GM19035 (cell line): Measurements from ENCODE around the gene R3HDM4.
"Not testable (repeated sequence)": the region's sequence is repeated elsewhere in the genome, so short reads cannot be mapped to it uniquely, and the experiment has no call there.

Experiments
- ATAC-seq: cut with Tn5 transposase; IDR thresholded peaks from one replicate; pipeline ENCODE4 v1.9.1; 2021; ENCODE audit not compliant: unreplicated experiment

Gene R3HDM4

GRCh38 chr19:877992-878660 is 34.9 kb downstream of the R3HDM4 start:
- not testable (repeated sequence) for ATAC-seq

- ATAC-seq: no peak
These were observed 36.2 kb downstream of the R3HDM4 start for GRCh38 chr19:876780-877314.

DNA sequence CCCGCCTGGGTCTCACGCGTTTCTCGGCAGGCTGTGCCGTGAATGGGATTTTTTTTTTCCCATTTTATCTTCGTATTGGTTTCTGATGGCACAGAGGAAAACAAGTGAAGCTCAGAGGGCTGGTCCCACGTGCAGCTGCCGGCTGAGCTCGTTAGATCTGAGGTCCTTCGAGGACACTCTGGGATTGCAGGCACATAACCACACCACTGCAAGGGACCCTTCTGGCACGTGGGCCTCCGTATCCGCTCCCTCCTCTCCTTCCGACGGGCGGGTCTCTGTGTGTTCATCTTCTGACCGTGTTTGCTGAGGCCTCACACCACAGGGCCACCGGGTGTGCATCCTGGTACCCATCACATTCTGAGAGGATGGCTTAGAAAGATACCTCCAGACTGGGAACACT is 36.9 kb downstream of the R3HDM4 start:
- no peak for ATAC-seq

DNA sequence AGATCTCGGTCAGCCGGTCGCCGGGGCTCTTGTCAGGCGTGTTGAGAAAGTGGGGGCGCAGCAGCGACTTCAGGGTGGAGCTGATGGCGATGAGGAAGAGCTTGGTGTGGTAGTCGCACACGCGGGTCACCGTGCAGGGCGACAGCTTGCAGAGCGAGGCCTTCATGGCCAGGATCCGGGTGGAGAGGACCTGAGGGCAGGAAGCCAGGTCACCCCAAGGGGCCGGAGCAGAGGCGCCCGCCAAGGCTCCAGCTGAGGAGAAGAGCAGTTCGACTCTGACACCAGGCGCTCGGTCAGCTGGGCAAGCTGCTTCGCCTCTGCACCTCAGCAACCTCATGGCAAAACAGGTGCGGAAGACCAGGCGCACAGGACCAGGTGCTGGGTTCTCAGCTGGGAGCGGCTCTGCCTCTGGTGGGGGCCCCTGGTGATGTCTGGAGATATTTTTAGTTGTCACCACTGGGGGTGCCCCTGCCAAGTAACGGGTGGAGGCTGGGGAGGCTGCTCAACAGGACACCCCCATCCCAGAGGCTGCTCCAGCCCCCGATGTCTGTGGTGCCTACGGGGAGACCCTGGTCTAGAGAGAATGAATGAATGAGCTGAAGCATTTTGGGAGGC is 37.6 kb downstream of the R3HDM4 start:
- ATAC-seq: no peak

- ATAC-seq: no peak
These were observed 39.4 kb downstream of the R3HDM4 start for GRCh38 chr19:873561-874041.

DNA sequence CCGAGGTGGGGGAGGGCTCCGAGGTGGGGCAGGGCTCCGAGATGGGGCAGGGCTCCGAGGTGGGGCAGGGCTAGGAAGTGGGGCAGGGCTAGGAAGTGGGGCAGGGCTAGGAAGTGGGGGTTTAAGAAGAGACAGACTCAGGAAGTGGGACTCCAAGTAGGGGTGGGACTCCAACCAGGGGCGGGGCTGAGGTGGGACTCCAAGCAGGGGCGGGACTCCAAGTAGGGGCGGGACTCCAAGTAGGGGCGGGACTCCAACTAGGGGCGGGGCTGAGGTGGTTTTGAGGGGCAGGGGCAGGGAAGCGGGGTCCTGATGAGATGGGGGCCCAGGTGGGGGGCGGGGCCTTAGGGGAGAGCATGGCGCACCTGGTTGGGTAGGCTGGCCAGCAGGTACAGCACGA is 39.9 kb downstream of the R3HDM4 start:
- ATAC-seq: no peak

- no peak for ATAC-seq
These were observed 40.6 kb downstream of the R3HDM4 start for GRCh38 chr19:872266-872951.

DNA sequence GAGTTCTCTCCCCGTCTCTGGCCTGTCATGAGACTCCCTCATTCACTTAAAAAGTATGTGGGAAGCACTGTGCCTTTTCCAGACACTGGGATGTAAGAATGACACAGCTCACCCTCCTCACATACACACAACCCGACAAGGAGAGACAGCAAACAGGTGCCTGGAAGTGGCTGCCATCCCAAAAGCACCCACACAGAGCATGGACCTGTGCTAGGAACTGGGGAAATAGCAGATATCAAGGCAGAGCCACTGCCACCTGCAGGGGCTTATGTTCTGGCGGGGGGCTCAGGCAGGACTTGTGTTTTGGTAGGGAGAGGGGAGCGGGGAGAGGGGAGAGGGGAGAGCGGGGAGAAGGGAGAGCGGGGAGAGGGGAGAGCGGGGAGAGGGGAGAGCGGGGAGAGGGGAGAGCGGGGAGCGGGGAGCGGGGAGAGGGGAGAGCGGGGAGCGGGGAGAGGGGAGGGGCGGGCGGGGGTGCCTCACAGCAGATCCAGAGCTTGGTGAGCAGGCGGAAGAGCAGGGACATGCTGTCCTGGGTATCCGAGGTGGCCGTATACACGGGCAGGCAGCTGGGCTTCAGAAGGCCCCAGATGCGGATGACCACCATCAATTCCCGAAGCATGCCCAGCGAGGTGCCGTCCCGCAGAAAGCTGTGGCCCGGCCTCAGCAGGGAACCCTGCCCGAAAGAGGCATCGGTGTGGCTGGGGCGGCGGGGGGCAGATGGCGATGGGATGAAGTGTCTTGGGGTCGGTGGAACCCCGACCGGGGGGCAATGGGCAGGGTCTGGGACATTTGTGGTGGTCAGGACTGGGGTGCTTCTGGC is 41.4 kb downstream of the R3HDM4 start:
- no peak for ATAC-seq

DNA sequence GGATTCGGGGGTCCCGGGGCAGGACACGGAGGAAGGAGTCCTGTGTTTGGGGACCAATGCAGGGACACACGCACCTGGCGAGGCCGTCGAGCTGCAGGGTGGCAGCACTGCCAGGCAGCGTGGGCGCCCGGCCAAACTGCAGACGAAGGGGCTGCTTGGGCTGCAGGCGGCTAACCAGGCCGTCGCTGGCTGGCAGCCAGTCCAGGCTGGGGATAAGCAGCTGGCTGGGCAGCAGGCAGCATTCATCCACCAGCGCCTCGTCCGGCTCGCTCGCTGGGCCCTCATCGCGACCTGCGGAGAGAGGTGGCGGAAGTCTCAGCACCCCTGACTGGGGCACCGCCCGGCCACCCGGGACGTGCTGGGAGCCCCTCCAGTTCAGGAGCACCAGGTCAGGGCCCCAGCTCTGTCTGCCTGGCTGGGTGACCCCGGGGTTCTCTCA is 42.0 kb downstream of the R3HDM4 start:
- ATAC-seq: no peak

- ATAC-seq: no peak
These were observed 42.7 kb downstream of the R3HDM4 start for GRCh38 chr19:870314-870713.

DNA sequence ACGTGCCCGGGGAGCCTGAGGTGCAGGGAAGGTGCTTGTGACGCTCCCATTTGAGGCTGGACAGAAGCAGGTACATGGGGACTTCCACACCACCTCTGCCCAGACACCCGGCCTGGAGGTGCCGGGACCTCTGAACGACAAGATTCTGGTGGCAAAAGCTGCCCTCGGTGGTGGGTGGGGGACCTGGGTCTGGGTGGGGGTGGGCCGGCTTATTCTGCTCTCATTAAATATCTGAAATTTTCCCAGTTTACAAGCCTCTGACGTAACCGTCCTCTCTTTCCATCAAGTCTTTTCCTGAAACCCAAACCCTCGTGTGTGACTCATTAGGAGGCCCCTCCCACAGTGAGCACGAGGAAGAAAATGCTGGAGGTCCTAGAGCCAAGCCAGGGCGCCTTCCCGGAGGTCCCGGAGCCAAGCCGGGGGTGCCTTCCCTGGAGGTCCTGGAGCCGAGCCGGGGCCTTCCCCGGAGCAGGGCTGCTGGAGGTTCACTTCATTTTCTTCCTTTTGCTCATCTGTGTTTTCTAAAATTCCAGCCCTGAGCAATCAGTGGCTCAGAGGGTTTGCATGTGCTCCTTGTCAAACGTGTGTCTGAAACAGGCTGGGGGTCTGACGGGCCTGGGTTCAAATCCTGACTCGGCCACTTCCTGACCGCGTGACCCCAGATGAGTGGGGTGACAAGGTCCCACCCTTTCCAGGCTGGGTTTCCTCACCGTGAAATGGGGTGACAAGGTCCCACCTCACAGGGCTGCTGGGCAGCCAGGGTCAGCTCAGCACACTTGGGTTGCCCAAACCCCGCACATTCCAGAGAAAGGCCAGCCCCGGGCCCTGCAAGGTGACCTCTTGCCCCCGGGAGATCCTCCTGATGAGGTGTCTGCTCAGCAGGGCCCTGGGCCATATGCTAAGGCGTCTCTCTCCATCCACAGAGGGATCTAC is 43.5 kb downstream of the R3HDM4 start:
- ATAC-seq: no peak

DNA sequence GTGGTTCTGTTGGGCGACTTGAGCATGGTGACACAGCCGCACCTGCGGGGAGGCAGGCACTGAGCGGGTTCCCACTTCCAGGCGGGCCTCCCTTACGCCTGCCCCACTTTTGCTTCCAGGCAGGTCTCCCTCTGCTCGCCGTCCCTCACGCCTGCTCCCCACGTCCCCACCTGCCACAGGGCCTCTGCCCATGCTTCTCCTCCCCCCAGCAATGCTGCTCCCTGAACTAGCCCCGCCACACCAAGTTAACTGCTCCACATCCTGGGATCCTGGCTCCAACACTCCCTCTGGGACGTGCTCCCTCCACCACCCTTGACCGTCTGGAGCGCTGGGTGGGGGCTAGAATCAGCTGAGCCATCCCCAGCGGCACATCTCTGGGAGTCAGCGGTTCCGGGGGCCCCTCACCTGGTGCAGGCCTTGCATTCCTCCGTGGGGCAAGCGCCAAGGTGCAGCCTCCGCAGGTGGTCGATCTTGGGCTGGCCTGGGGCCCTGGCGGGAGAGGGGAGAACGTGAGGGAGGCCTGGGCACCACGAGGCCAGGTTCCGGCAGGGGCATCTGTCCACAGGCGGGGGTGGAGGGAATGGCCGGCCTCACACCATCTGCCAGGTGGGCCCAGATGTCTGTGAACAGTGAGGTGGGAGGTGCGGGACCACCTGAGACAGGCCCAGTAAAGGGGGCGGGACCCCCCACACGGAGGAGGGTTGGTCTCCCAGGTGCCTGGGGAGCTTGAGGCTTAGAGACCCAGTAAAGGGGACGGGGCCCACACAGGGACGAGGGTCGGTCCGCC is 44.4 kb downstream of the R3HDM4 start:
- ATAC-seq: no peak

GRCh38 chr19:867855-868457 is 45.1 kb downstream of the R3HDM4 start:
- ATAC-seq: no peak

- ATAC-seq: no peak
These were observed 45.7 kb downstream of the R3HDM4 start for GRCh38 chr19:867301-867793.

- ATAC-seq: no peak
These were observed 46.2 kb downstream of the R3HDM4 start for GRCh38 chr19:866769-867300.

- no peak for ATAC-seq
These were observed 49.8 kb downstream of the R3HDM4 start for GRCh38 chr19:863315-863620.

- no peak for ATAC-seq
These were observed 50.3 kb downstream of the R3HDM4 start for GRCh38 chr19:862581-863314.
